Measurements from ENCODE around the gene FOXO6.

The FOXO6 gene

GRCh38 chr1:41360074-41360785 lies 1.0 kb upstream of the FOXO6 start:
- Histone ChIP-seq H2AK5ac (ENCODE audit: low read depth, low read length) (peak overlapping the region; percentile 94), H3K4me3 (ENCODE audit: low read length in 2 of 2) (peak overlapping the region in 1 of 2 donors; percentile 36), H3K9ac (ENCODE audit: low read depth, low read length, poor library complexity) (no peak overlapping the region), H2BK12ac (ENCODE audit: low read length) (no peak overlapping the region), H3K4me1 (ENCODE audit: control insufficient read depth in 2 of 2, insufficient read depth in 1 of 2, low read depth in 1 of 2, low read length in 2 of 2) (peaks cover 23 to 40% of the 10 kb centered on the region in 2 donors), H2BK5ac (ENCODE audit: low read length) (no peak overlapping the region), H3K36me3 (replicated peaks in 1 of 2; ENCODE audit: control insufficient read depth in 2 of 2, insufficient read depth in 2 of 2, low read length in 2 of 2) (no peaks in the 10 kb centered on the region), H3K27me3 (ENCODE audit: control insufficient read depth in 3 of 3, insufficient read depth in 3 of 3, low read depth in 1 of 3, low read length in 3 of 3) (peaks cover 10 to 66% (median 31%) of the 10 kb centered on the region in 3 experiments), H3K9me3 (replicated peaks in 1 of 2; ENCODE audit: control insufficient read depth in 2 of 2, insufficient read depth in 1 of 2, low read depth in 1 of 2, low read length in 2 of 2) (peaks cover 0 to under 1% of the 10 kb centered on the region in 2 donors), H3K18ac (ENCODE audit: low read length) (no peak overlapping the region), H3K4me2 (ENCODE audit: insufficient read depth, low read length, poor library complexity, severe bottlenecking) (peak overlapping the region; percentile 28), H3K79me1 (ENCODE audit: low read depth, low read length) (no peaks in the 10 kb centered on the region), H3K27ac (replicated peaks; ENCODE audit: low read length) (no peak overlapping the region), H3K4ac (ENCODE audit: low read length) (no peak overlapping the region), H2AFZ (ENCODE audit: low read length) (peak overlapping the region; percentile 75), H3K23ac (ENCODE audit: low read depth, low read length, poor library complexity) (no peak overlapping the region), H2BK15ac (ENCODE audit: low read length) (peak overlapping the region; percentile 3), H4K91ac (ENCODE audit: low read depth, low read length, poor library complexity) (no peak overlapping the region), H4K8ac (ENCODE audit: low read depth, low read length) (no peak overlapping the region), H3K14ac (ENCODE audit: low read length) (no peak overlapping the region), H2BK120ac (ENCODE audit: low read depth, low read length) (no peak overlapping the region)
- WGBS, 2 donors (ENCODE audit: extremely low coverage in 2 of 2, insufficient read length in 2 of 2, insufficient replicate concordance in 1 of 2): no CpG with 5 or more reads among the region's 12 CpGs
- no peak for DNase-seq (ENCODE audit: low spot score)

GRCh38 chr1:41361495-41362356 lies 492 bp downstream of the FOXO6 start:
- Histone ChIP-seq H2AFZ (ENCODE audit: low read length) (peak overlapping the region; percentile 96), H3K27ac (replicated peaks; ENCODE audit: low read length) (no peak overlapping the region), H4K91ac (ENCODE audit: low read depth, low read length, poor library complexity) (no peak overlapping the region), H2BK12ac (ENCODE audit: low read length) (peak overlapping the region; percentile 92), H3K4me2 (ENCODE audit: insufficient read depth, low read length, poor library complexity, severe bottlenecking) (peak overlapping the region; percentile 98), H2BK15ac (ENCODE audit: low read length) (peak overlapping the region; percentile 88), H3K36me3 (replicated peaks in 1 of 2; ENCODE audit: control insufficient read depth in 2 of 2, insufficient read depth in 2 of 2, low read length in 2 of 2) (no peaks in the 10 kb centered on the region), H3K9me3 (replicated peaks in 1 of 2; ENCODE audit: control insufficient read depth in 2 of 2, insufficient read depth in 1 of 2, low read depth in 1 of 2, low read length in 2 of 2) (peaks cover 0 to 2% of the 10 kb centered on the region in 2 donors), H3K9ac (ENCODE audit: low read depth, low read length, poor library complexity) (peak overlapping the region; percentile 96), H2AK5ac (ENCODE audit: low read depth, low read length) (peak overlapping the region; percentile 90), H3K14ac (ENCODE audit: low read length) (peak overlapping the region; percentile 26), H4K8ac (ENCODE audit: low read depth, low read length) (no peak overlapping the region), H3K27me3 (ENCODE audit: control insufficient read depth in 3 of 3, insufficient read depth in 3 of 3, low read depth in 1 of 3, low read length in 3 of 3) (peaks cover 10 to 73% (median 45%) of the 10 kb centered on the region in 3 experiments), H3K18ac (ENCODE audit: low read length) (peak overlapping the region; percentile 96), H3K4ac (ENCODE audit: low read length) (no peak overlapping the region), H3K23ac (ENCODE audit: low read depth, low read length, poor library complexity) (peak overlapping the region; percentile 59), H3K4me1 (ENCODE audit: control insufficient read depth in 2 of 2, insufficient read depth in 1 of 2, low read depth in 1 of 2, low read length in 2 of 2) (peaks cover 27 to 49% of the 10 kb centered on the region in 2 donors), H2BK120ac (ENCODE audit: low read depth, low read length) (no peak overlapping the region), H3K4me3 (ENCODE audit: low read length in 2 of 2) (peak overlapping the region; percentile 48 to 89), H2BK5ac (ENCODE audit: low read length) (peak overlapping the region; percentile 35), H3K79me1 (ENCODE audit: low read depth, low read length) (no peaks in the 10 kb centered on the region)
- no CpG with 5 or more reads among the region's 113 CpGs for WGBS, 2 donors (ENCODE audit: extremely low coverage in 2 of 2, insufficient read length in 2 of 2, insufficient replicate concordance in 1 of 2)
- DNase-seq (ENCODE audit: low spot score): no peak

GRCh38 chr1:41362357-41362721 lies 1.1 kb downstream of the FOXO6 start:
- peak overlapping the region; percentile 88 for H2BK15ac ChIP-seq (ENCODE audit: low read length)
- H3K4me3 ChIP-seq (ENCODE audit: low read length in 2 of 2): peak overlapping the region; percentile 48 to 89
- H2BK5ac ChIP-seq (ENCODE audit: low read length): peak overlapping the region; percentile 35
- H2BK120ac ChIP-seq (ENCODE audit: low read depth, low read length): no peak overlapping the region
- H4K8ac ChIP-seq (ENCODE audit: low read depth, low read length): no peak overlapping the region
- no peak overlapping the region for H3K14ac ChIP-seq (ENCODE audit: low read length)
- peak overlapping the region; percentile 96 for H2AFZ ChIP-seq (ENCODE audit: low read length)
- H3K36me3 ChIP-seq (replicated peaks in 1 of 2; ENCODE audit: control insufficient read depth in 2 of 2, insufficient read depth in 2 of 2, low read length in 2 of 2): no peaks in the 10 kb centered on the region
- H3K27ac ChIP-seq (replicated peaks; ENCODE audit: low read length): no peak overlapping the region
- peaks cover 26 to 52% of the 10 kb centered on the region in 2 donors for H3K4me1 ChIP-seq (ENCODE audit: control insufficient read depth in 2 of 2, insufficient read depth in 1 of 2, low read depth in 1 of 2, low read length in 2 of 2)
- no peak overlapping the region for H4K91ac ChIP-seq (ENCODE audit: low read depth, low read length, poor library complexity)
- H2BK12ac ChIP-seq (ENCODE audit: low read length): no peak overlapping the region
- no peak for DNase-seq (ENCODE audit: low spot score)
- peak overlapping the region; percentile 64 for H3K9ac ChIP-seq (ENCODE audit: low read depth, low read length, poor library complexity)
- no CpG with 5 or more reads among the region's 20 CpGs for WGBS, 2 donors (ENCODE audit: extremely low coverage in 2 of 2, insufficient read length in 2 of 2, insufficient replicate concordance in 1 of 2)
- H3K4ac ChIP-seq (ENCODE audit: low read length): no peak overlapping the region
- H3K79me1 ChIP-seq (ENCODE audit: low read depth, low read length): no peaks in the 10 kb centered on the region
- H3K18ac ChIP-seq (ENCODE audit: low read length): peak overlapping the region; percentile 96
- H2AK5ac ChIP-seq (ENCODE audit: low read depth, low read length): peak overlapping the region; percentile 90
- H3K4me2 ChIP-seq (ENCODE audit: insufficient read depth, low read length, poor library complexity, severe bottlenecking): peak overlapping the region; percentile 98
- peaks cover 10 to 75% (median 51%) of the 10 kb centered on the region in 3 experiments for H3K27me3 ChIP-seq (ENCODE audit: control insufficient read depth in 3 of 3, insufficient read depth in 3 of 3, low read depth in 1 of 3, low read length in 3 of 3)
- H3K23ac ChIP-seq (ENCODE audit: low read depth, low read length, poor library complexity): peak overlapping the region; percentile 59
- H3K9me3 ChIP-seq (replicated peaks in 1 of 2; ENCODE audit: control insufficient read depth in 2 of 2, insufficient read depth in 1 of 2, low read depth in 1 of 2, low read length in 2 of 2): peaks cover 0 to 2% of the 10 kb centered on the region in 2 donors
